Activated naive CD8-positive, alpha-beta T cell treated with anti-CD3 and anti-CD28 coated beads, Interleukin-2, amount 10 ng/mL, durations not matched to agents 7 days and 5 days (primary cell): ENCODE measurements around the gene ANKUB1. TPM values are rescaled to one million over a fixed set of nuclear protein-coding genes. Genes with fewer than 3 reads are reported as not detected.

Source experiments
- ATAC-seq: fragments of 150-1000 bp; cut with Tn5 transposase; one replicate; pipeline ENCODE4 v1.10.0; 2021; ENCODE audit warnings: low read depth, moderate library complexity
- POLR2A ChIA-PET: fragments of 350-600 bp; sonication (Branson Sonifier 250); formaldehyde crosslinking; loops from one replicate; lab custom pipeline; 2021; ENCODE audit warnings: antibody characterized with exemption; lab: Charles Lee
- DNase-seq: peaks from one replicate; pipeline ENCODE4 v3.0.0; 2021
- H3K27ac Mint-ChIP-seq: one replicate; pipeline ENCODE4 v1.8.0; 2022; ENCODE audit warnings: mild to moderate bottlenecking, mixed read lengths
- H3K27me3 Mint-ChIP-seq: one replicate; pipeline ENCODE4 v1.8.0; 2022; ENCODE audit warnings: mild to moderate bottlenecking, moderate library complexity, mixed read lengths
- H3K36me3 Mint-ChIP-seq: one replicate; pipeline ENCODE4 v1.8.0; 2021; ENCODE audit warnings: mild to moderate bottlenecking, mixed read lengths
- H3K4me1 Mint-ChIP-seq: one replicate; pipeline ENCODE4 v1.8.0; 2021; ENCODE audit warnings: mixed read lengths
- H3K4me3 Mint-ChIP-seq: one replicate; pipeline ENCODE4 v1.8.0; 2022; ENCODE audit warnings: mild to moderate bottlenecking, moderate library complexity, mixed read lengths
- H3K9me3 Mint-ChIP-seq: one replicate; pipeline ENCODE4 v1.8.0; 2021; ENCODE audit warnings: mixed read lengths
- total RNA-seq, 2 experiments: library from RNA; stranded (reverse); gene quantifications; one replicate each; pipeline ENCODE4 v1.2.3, GENCODE V29; 2021

Gene ANKUB1
- total RNA-seq, 2 experiments from 2014 or later: not detected

GRCh38 chr3:149736175-149736952, 56.0 kb downstream of the ANKUB1 start:
- Mint-ChIP-seq H3K27me3 (no peaks in the 10 kb centered on the region), H3K9me3 (no peaks in the 10 kb centered on the region), H3K4me3 (no peak overlapping the region), H3K36me3 (peaks cover 9% of the 10 kb centered on the region), H3K4me1 (no peaks in the 10 kb centered on the region), H3K27ac (no peak overlapping the region)
- ATAC-seq (no peak), DNase-seq (no peak)
- POLR2A ChIA-PET: interaction anchor here (0.7 kb wide), 1 partner anchor 16 kb away, joined by 4 read pairs; the partner anchor contains the start of gene COMMD2

- ATAC-seq: no peak
- POLR2A ChIA-PET: no interaction called here
- no peaks in the 10 kb centered on the region for H3K4me1 Mint-ChIP-seq
- H3K27me3 Mint-ChIP-seq: no peaks in the 10 kb centered on the region
- H3K27ac Mint-ChIP-seq: no peak overlapping the region
- no peaks in the 10 kb centered on the region for H3K9me3 Mint-ChIP-seq
- no peak overlapping the region for H3K4me3 Mint-ChIP-seq
- no peak for DNase-seq
- H3K36me3 Mint-ChIP-seq: no peaks in the 10 kb centered on the region
Observed at GRCh38 chr3:149732234-149732633, 60.1 kb downstream of the ANKUB1 start.

GRCh38 chr3:149727656-149728055, 64.7 kb downstream of the ANKUB1 start:
- Mint-ChIP-seq H3K36me3 (no peaks in the 10 kb centered on the region), H3K27ac (no peak overlapping the region), H3K9me3 (peaks cover 2% of the 10 kb centered on the region), H3K4me1 (no peaks in the 10 kb centered on the region), H3K27me3 (no peaks in the 10 kb centered on the region), H3K4me3 (no peak overlapping the region)
- ATAC-seq: no peak
- DNase-seq: no peak
- POLR2A ChIA-PET: no interaction called here

GRCh38 chr3:149726716-149727407, 65.5 kb downstream of the ANKUB1 start:
- Mint-ChIP-seq H3K4me3 (no peak overlapping the region), H3K36me3 (no peaks in the 10 kb centered on the region), H3K27me3 (no peaks in the 10 kb centered on the region), H3K4me1 (no peaks in the 10 kb centered on the region), H3K27ac (no peak overlapping the region), H3K9me3 (peaks cover 4% of the 10 kb centered on the region)
- DNase-seq (no peak), ATAC-seq (no peak)
- POLR2A ChIA-PET: no interaction called here

- DNase-seq (no peak), ATAC-seq (no peak)
- Mint-ChIP-seq H3K27ac (no peak overlapping the region), H3K9me3 (peaks cover 8% of the 10 kb centered on the region), H3K27me3 (peaks cover 3% of the 10 kb centered on the region), H3K4me1 (no peaks in the 10 kb centered on the region), H3K36me3 (no peaks in the 10 kb centered on the region), H3K4me3 (no peak overlapping the region)
- POLR2A ChIA-PET: no interaction called here
Observed at GRCh38 chr3:149723781-149724180, 68.6 kb downstream of the ANKUB1 start.

- ATAC-seq (no peak), DNase-seq (no peak)
- Mint-ChIP-seq H3K27ac (no peak overlapping the region), H3K27me3 (peaks cover 3% of the 10 kb centered on the region), H3K9me3 (peaks cover 8% of the 10 kb centered on the region), H3K4me1 (peaks cover 2% of the 10 kb centered on the region), H3K36me3 (no peaks in the 10 kb centered on the region), H3K4me3 (no peak overlapping the region)
- POLR2A ChIA-PET: no interaction called here
Observed at GRCh38 chr3:149720918-149721317, 71.4 kb downstream of the ANKUB1 start.

- no peaks in the 10 kb centered on the region for H3K36me3 Mint-ChIP-seq
- H3K27ac Mint-ChIP-seq: no peak overlapping the region
- H3K9me3 Mint-ChIP-seq: peaks cover 4% of the 10 kb centered on the region
- POLR2A ChIA-PET: no interaction called here
- peaks cover 2% of the 10 kb centered on the region for H3K4me1 Mint-ChIP-seq
- no peak overlapping the region for H3K4me3 Mint-ChIP-seq
- peaks cover 3% of the 10 kb centered on the region for H3K27me3 Mint-ChIP-seq
- DNase-seq (no peak), ATAC-seq (no peak)
Observed at GRCh38 chr3:149717391-149718056, 74.8 kb downstream of the ANKUB1 start.

- ATAC-seq (no peak), DNase-seq (no peak)
- POLR2A ChIA-PET: no interaction called here
- no peak overlapping the region for H3K4me3 Mint-ChIP-seq
- H3K36me3 Mint-ChIP-seq: no peaks in the 10 kb centered on the region
- peaks cover 4% of the 10 kb centered on the region for H3K9me3 Mint-ChIP-seq
- no peak overlapping the region for H3K27ac Mint-ChIP-seq
- H3K4me1 Mint-ChIP-seq: peaks cover 2% of the 10 kb centered on the region
- H3K27me3 Mint-ChIP-seq: peaks cover 3% of the 10 kb centered on the region
Observed at GRCh38 chr3:149716984-149717383, 75.4 kb downstream of the ANKUB1 start.

- Mint-ChIP-seq H3K36me3 (no peaks in the 10 kb centered on the region), H3K4me3 (no peak overlapping the region), H3K27me3 (no peaks in the 10 kb centered on the region), H3K27ac (no peak overlapping the region), H3K4me1 (peaks cover 2% of the 10 kb centered on the region), H3K9me3 (no peaks in the 10 kb centered on the region)
- POLR2A ChIA-PET: no interaction called here
- DNase-seq (no peak), ATAC-seq (no peak)
Observed at GRCh38 chr3:149715247-149715646, 77.1 kb downstream of the ANKUB1 start.

GRCh38 chr3:149713730-149714654, 78.4 kb downstream of the ANKUB1 start:
- Mint-ChIP-seq H3K36me3 (no peaks in the 10 kb centered on the region), H3K27ac (no peak overlapping the region), H3K9me3 (no peaks in the 10 kb centered on the region), H3K27me3 (no peaks in the 10 kb centered on the region), H3K4me1 (peaks cover 2% of the 10 kb centered on the region), H3K4me3 (no peak overlapping the region)
- ATAC-seq (no peak), DNase-seq (no peak)
- POLR2A ChIA-PET: no interaction called here
